ENCODE results near the gene C10orf67. TPM values are rescaled to one million over a fixed set of nuclear protein-coding genes. Genes with fewer than 3 reads are reported as not detected.

C10orf67 gene
- total and polyA plus RNA-seq, 9 of the 15 experiments (the other 6 are each of a cell fraction or from before 2014, with no cell fraction given): not detected

DNA sequence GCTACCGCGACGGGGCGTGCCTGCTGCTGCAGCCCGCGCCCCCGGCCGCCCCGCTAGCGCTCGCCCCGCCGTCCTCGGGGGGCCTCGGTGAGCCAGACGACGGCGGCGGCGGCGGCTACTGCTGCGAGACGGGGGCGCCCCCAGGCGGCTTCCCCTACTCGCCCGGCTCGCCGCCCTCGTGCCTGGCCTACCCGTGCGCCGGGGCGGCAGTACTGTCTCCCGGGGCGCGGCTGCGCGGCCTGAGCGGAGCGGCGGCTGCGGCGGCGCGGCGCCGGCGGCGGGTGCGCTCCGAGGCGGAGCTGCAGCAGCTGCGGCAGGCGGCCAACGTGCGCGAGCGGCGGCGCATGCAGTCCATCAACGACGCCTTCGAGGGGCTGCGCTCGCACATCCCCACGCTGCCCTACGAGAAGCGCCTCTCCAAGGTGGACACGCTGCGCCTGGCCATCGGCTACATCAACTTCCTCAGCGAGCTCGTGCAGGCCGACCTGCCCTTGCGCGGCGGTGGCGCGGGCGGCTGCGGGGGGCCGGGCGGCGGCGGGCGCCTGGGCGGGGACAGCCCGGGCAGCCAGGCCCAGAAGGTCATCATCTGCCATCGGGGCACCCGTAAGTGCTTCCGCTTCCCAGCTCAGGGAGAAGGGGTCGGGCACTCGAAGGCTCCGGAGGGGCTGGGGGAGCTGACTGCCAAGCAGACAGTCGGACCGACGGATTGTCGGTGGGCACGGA, 151.7 kb downstream of the C10orf67 start:
- Histone ChIP-seq H3K9me3 (replicated peaks; ENCODE audit: control insufficient read depth, insufficient read depth, low read depth, low read length) (no peaks in the 10 kb centered on the region), H3K27ac (ENCODE audit: extremely low read depth, low read depth, low read length) (no peak overlapping the region), H3K9me1 (ENCODE audit: control insufficient read depth, insufficient read depth, low read length) (no peaks in the 10 kb centered on the region), H3K4me2 (ENCODE audit: insufficient read depth, low read length) (no peak overlapping the region), H3K36me3 (ENCODE audit: control insufficient read depth, insufficient read depth, low read length) (no peaks in the 10 kb centered on the region), H4K20me1 (replicated peaks; ENCODE audit: control insufficient read depth, insufficient read depth, low read length) (no peaks in the 10 kb centered on the region), H2AFZ (ENCODE audit: low read depth, low read length) (no peak overlapping the region), H3K4me1 (replicated peaks in 1 of 2; ENCODE audit: control insufficient read depth in 2 of 2, insufficient read depth in 2 of 2, low read length in 2 of 2) (peaks cover 0 to 6% of the 10 kb centered on the region in 2 experiments; a peak in 1 of 5 replicates), H3K9ac (ENCODE audit: insufficient read depth in 1 of 2, low read depth in 2 of 2, low read length in 2 of 2) (no peak overlapping the region), H3K79me2 (ENCODE audit: control insufficient read depth, insufficient read depth, low read length) (no peaks in the 10 kb centered on the region), H3K4me3 (no peak overlapping the region), H3K27me3 (ENCODE audit: control insufficient read depth in 2 of 2, insufficient read depth in 2 of 2, low read length in 2 of 2) (peaks cover 9 to 27% of the 10 kb centered on the region in 2 experiments; a peak in 3 of 5 replicates)
- intact Hi-C loops (cut with micrococcal nuclease): no loop called here
- no peak for TF ChIP-seq ZC3H4 (CRISPR knock-in tag; IDR thresholded peaks at IDR 0.05; ENCODE audit: borderline replicate concordance)
- TF ChIP-seq PBX2 (CRISPR knock-in tag; IDR thresholded peaks at IDR 0.05; ENCODE audit: low read depth): no peak
- no peak for TF ChIP-seq PBX2 (tag; conservative IDR thresholded peaks at IDR 0.05; ENCODE audit: low read depth)
- TF ChIP-seq HDGF (IDR thresholded peaks at IDR 0.05): no peak
- TF ChIP-seq POLR2G (IDR thresholded peaks at IDR 0.05; ENCODE audit: low read depth, low read length): no peak
- FAIRE-seq: no peak
- ChIA-PET CTCF (ENCODE audit: low intra/inter-chr PET ratio) (no interaction called here), POLR2A (no interaction called here)
- no peak for DNase-seq (ENCODE audit: extremely low read depth in 1 of 4, low spot score in 3 of 4)
- 61% methylated on average over 29 of the region's 100 CpGs for WGBS (ENCODE audit: insufficient coverage, low coverage, missing lambda C conversion rate)
- in situ Hi-C loops (cut with MboI): no loop called here
- no TSS peak for BruUV-seq (replicated peaks)
- ATAC-seq: no peak

Measured in K562 (cell line).